H9 (cell line): ENCODE measurements around the gene MXRA7. TPM values are rescaled to one million over a fixed set of nuclear protein-coding genes. Genes with fewer than 3 reads are reported as not detected.
"Not testable (repeated sequence)": the region's sequence is repeated elsewhere in the genome, so short reads cannot be mapped to it uniquely, and the experiment has no call there.

Experiments
- DNase-seq: peaks from one replicate; pipeline ENCODE4 v3.0.0-alpha.2; 2017
- H2AFZ ChIP-seq: one replicate; pipeline ENCODE4 v1.6.1; 2013; ENCODE audit warnings: mild to moderate bottlenecking, low read length, control low read depth, moderate library complexity
- H2AK5ac ChIP-seq: 2 replicates; pipeline ENCODE4 v1.6.1; 2013; ENCODE audit warnings: low read length, control low read depth, mixed read lengths; ENCODE audit not compliant: insufficient read length
- H2BK120ac ChIP-seq: one replicate; pipeline ENCODE4 v1.6.1; 2013; ENCODE audit warnings: low read depth, mild to moderate bottlenecking, low read length, control low read depth, inconsistent platforms; ENCODE audit not compliant: poor library complexity, severe bottlenecking
- H2BK12ac ChIP-seq: 2 replicates; pipeline ENCODE4 v1.6.1; 2013; ENCODE audit warnings: low read length, control low read depth, mixed read lengths, low read depth; ENCODE audit not compliant: insufficient read length
- H2BK15ac ChIP-seq: 2 replicates; pipeline ENCODE4 v1.6.1; 2013; ENCODE audit warnings: low read depth, low read length, control low read depth
- H2BK20ac ChIP-seq: one replicate; pipeline ENCODE4 v1.6.1; 2013; ENCODE audit warnings: low read depth, mild to moderate bottlenecking, low read length, control low read depth, inconsistent platforms; ENCODE audit not compliant: poor library complexity, severe bottlenecking
- H2BK5ac ChIP-seq: 2 replicates; pipeline ENCODE4 v1.6.1; 2013; ENCODE audit warnings: low read length, control low read depth, mixed read lengths; ENCODE audit not compliant: insufficient read length
- H3K14ac ChIP-seq: 2 replicates; pipeline ENCODE4 v1.6.1; 2013; ENCODE audit warnings: low read length, control low read depth; ENCODE audit not compliant: insufficient read depth
- H3K18ac ChIP-seq: 2 replicates; pipeline ENCODE4 v1.6.1; 2013; ENCODE audit warnings: low read depth, mild to moderate bottlenecking, mixed read lengths, low read length, control low read depth; ENCODE audit not compliant: insufficient read length
- H3K23ac ChIP-seq: 2 replicates; pipeline ENCODE4 v1.6.1; 2013; ENCODE audit warnings: low read length, control low read depth, mixed read lengths, low read depth; ENCODE audit not compliant: insufficient read length
- H3K23me2 ChIP-seq: 2 replicates; pipeline ENCODE4 v1.6.1; 2013; ENCODE audit warnings: low read depth, mild to moderate bottlenecking, mixed read lengths, low read length, control low read depth; ENCODE audit not compliant: insufficient read length, poor library complexity, severe bottlenecking
- H3K27ac ChIP-seq: 2 replicates; pipeline ENCODE4 v1.5.1; 2013; ENCODE audit warnings: low read length, control low read depth, mixed read lengths, low read depth; ENCODE audit not compliant: insufficient read length
- H3K27me3 ChIP-seq: 2 replicates; pipeline ENCODE4 v1.6.1; 2013; ENCODE audit warnings: low read length, control low read depth, inconsistent platforms; ENCODE audit not compliant: insufficient read depth
- H3K4ac ChIP-seq: 2 replicates; pipeline ENCODE4 v1.6.1; 2013; ENCODE audit warnings: low read depth, mild to moderate bottlenecking, control low read depth, inconsistent platforms, low read length, moderate library complexity
- H3K4me1 ChIP-seq: 2 replicates; pipeline ENCODE4 v1.6.1; 2013; ENCODE audit warnings: low read length, control low read depth, inconsistent platforms; ENCODE audit not compliant: insufficient read depth
- H3K4me2 ChIP-seq: 2 replicates; pipeline ENCODE4 v1.6.1; 2013; ENCODE audit warnings: low read length, control low read depth, mixed read lengths; ENCODE audit not compliant: insufficient read length, insufficient read depth
- H3K56ac ChIP-seq: 2 replicates; pipeline ENCODE4 v1.6.1; 2013; ENCODE audit warnings: low read depth, mild to moderate bottlenecking, mixed read lengths, low read length, control low read depth; ENCODE audit not compliant: insufficient read length
- H3K79me1 ChIP-seq: 2 replicates; pipeline ENCODE4 v1.6.1; 2013; ENCODE audit warnings: low read depth, mild to moderate bottlenecking, moderate library complexity, low read length, control low read depth, inconsistent platforms; ENCODE audit not compliant: insufficient read depth, poor library complexity, severe bottlenecking
- H3K79me2 ChIP-seq: 2 replicates; pipeline ENCODE4 v1.6.1; 2013; ENCODE audit warnings: low read length, control low read depth, inconsistent platforms; ENCODE audit not compliant: insufficient read depth
- H3K9ac ChIP-seq: 2 replicates; pipeline ENCODE4 v1.6.1; 2013; ENCODE audit warnings: low read length, control low read depth, mixed read lengths; ENCODE audit not compliant: insufficient read length; ENCODE audit errors: extremely low read depth
- H3K9me3 ChIP-seq: one replicate; pipeline ENCODE4 v1.6.1; 2013; ENCODE audit warnings: low read depth, low read length, inconsistent platforms; ENCODE audit not compliant: control insufficient read depth
- H3T11ph ChIP-seq: one replicate; pipeline ENCODE4 v1.6.1; 2013; ENCODE audit warnings: mild to moderate bottlenecking, low read length, control low read depth, inconsistent platforms
- H4K20me1 ChIP-seq: one replicate; pipeline ENCODE4 v1.6.1; 2013; ENCODE audit not compliant: control insufficient read depth, insufficient read length, insufficient read depth
- H4K5ac ChIP-seq: 2 replicates; pipeline ENCODE4 v1.6.1; 2013; ENCODE audit warnings: low read depth, mild to moderate bottlenecking, mixed read lengths, low read length, control low read depth; ENCODE audit not compliant: insufficient read length
- H4K8ac ChIP-seq: replicated peaks from 2 replicates; pipeline ENCODE4 v1.6.1; 2013; ENCODE audit warnings: low read length, control low read depth, mixed read lengths, low read depth; ENCODE audit not compliant: insufficient read length
- H4K91ac ChIP-seq: 2 replicates; pipeline ENCODE4 v1.6.1; 2013; ENCODE audit warnings: low read depth, mild to moderate bottlenecking, moderate library complexity, mixed read lengths, low read length, control low read depth; ENCODE audit not compliant: insufficient read length
- H3K27ac Mint-ChIP-seq, 3 experiments: 2 replicates in 2 of 3; 3 replicates in 1 of 3; pipeline ENCODE4 v1.8.0; 2020 to 2021; ENCODE audit warnings: mixed read lengths in 3 of 3, mild to moderate bottlenecking in 1 of 3, moderate library complexity in 1 of 3
- H3K27me3 Mint-ChIP-seq: 2 replicates; pipeline ENCODE4 v1.8.0; 2021; ENCODE audit warnings: low read depth, mild to moderate bottlenecking, moderate library complexity, mixed read lengths
- H3K36me3 Mint-ChIP-seq, 3 experiments: 2 replicates in 2 of 3; 3 replicates in 1 of 3; pipeline ENCODE4 v1.8.0; 2020 to 2021; ENCODE audit warnings: low read depth in 3 of 3, mixed read lengths in 3 of 3; ENCODE audit not compliant: insufficient read depth in 1 of 3
- H3K4me1 Mint-ChIP-seq, 2 experiments: 2 replicates each; pipeline ENCODE4 v1.8.0; 2020; ENCODE audit warnings: mixed read lengths in 2 of 2
- H3K4me3 Mint-ChIP-seq, 2 experiments: 2 replicates in 1 of 2; 3 replicates in 1 of 2; pipeline ENCODE4 v1.8.0; 2020 to 2021; ENCODE audit warnings: mild to moderate bottlenecking in 2 of 2, mixed read lengths in 2 of 2, moderate library complexity in 1 of 2
- H3K9me3 Mint-ChIP-seq, 2 experiments: 2 replicates in 1 of 2; 3 replicates in 1 of 2; pipeline ENCODE4 v1.8.0; 2020; ENCODE audit warnings: mild to moderate bottlenecking in 2 of 2, mixed read lengths in 2 of 2, moderate library complexity in 1 of 2
- CTCF ChIP-seq: fragments of 200-600 bp; sonication (generic); conservative IDR thresholded peaks from 3 replicates; pipeline ENCODE4 v1.8.0; 2021; ENCODE audit warnings: antibody characterized with exemption, mild to moderate bottlenecking
- WGBS: extraction: QIAGEN DNeasy Blood & Tissue Kit; methylation state at CpG from one replicate; pipeline ENCODE4 v1.1.7; 2013; ENCODE audit warnings: missing lambda C conversion rate, low lambda C conversion rate, mixed read lengths; ENCODE audit not compliant: insufficient read length; ENCODE audit errors: extremely low coverage; 5-methylcytosine and 5-hydroxymethylcytosine counted together
- total RNA-seq: library from RNA; stranded (reverse); gene quantifications from 2 replicates; pipeline ENCODE4 v1.2.1, GENCODE V29; 2021

The MXRA7 gene
- total RNA-seq, 1 experiment from 2014 or later: 28.2 TPM

GRCh38 chr17:76638263-76638662 lies 72.5 kb downstream of the MXRA7 start:
- H3K27me3 Mint-ChIP-seq: peaks cover under 1% of the 10 kb centered on the region
- TF ChIP-seq CTCF: no peak

GRCh38 chr17:76636486-76637206 lies 74.1 kb downstream of the MXRA7 start:
- H2BK15ac ChIP-seq, H3K14ac ChIP-seq, H4K91ac ChIP-seq, H2BK5ac ChIP-seq, H3K4me3 Mint-ChIP-seq, H3K9me3 ChIP-seq, H3K9ac ChIP-seq, H2AFZ ChIP-seq, H3K79me2 ChIP-seq, H2BK12ac ChIP-seq, H3K56ac ChIP-seq, H2BK20ac ChIP-seq, H4K8ac ChIP-seq, H3K23ac ChIP-seq, H3K9me3 Mint-ChIP-seq, H3K27ac Mint-ChIP-seq, H2BK120ac ChIP-seq, H4K20me1 ChIP-seq, DNase-seq, H3K27ac ChIP-seq, H3K23me2 ChIP-seq, H3T11ph ChIP-seq, H3K27me3 ChIP-seq, H3K79me1 ChIP-seq, H4K5ac ChIP-seq, H3K4me1 ChIP-seq, H2AK5ac ChIP-seq, H3K27me3 Mint-ChIP-seq, H3K36me3 Mint-ChIP-seq, H3K4me2 ChIP-seq, H3K4ac ChIP-seq, H3K18ac ChIP-seq: not testable (repeated sequence)
- peaks cover 24 to 40% of the 10 kb centered on the region in 2 experiments for H3K4me1 Mint-ChIP-seq
- WGBS: no CpG with 5 or more reads among the region's 27 CpGs

More at GRCh38 chr17:76638263-76638662, 72.5 kb downstream of the MXRA7 start:
- H2BK120ac ChIP-seq: no peak overlapping the region
- DNase-seq: no peak
- peaks cover 2% of the 10 kb centered on the region; the same call in 1 of the 2 replicates for H3K4me1 ChIP-seq
- H3K36me3 Mint-ChIP-seq: no peaks in the 10 kb centered on the region
- no peak overlapping the region for H3K56ac ChIP-seq
- H4K91ac ChIP-seq: no peak overlapping the region
- H3K23me2 ChIP-seq: no peaks in the 10 kb centered on the region
- H2BK15ac ChIP-seq: no peak overlapping the region
- H3T11ph ChIP-seq: no peak overlapping the region
- no peak overlapping the region for H2AFZ ChIP-seq
- H3K4ac ChIP-seq: no peak overlapping the region
- no peaks in the 10 kb centered on the region for H3K27me3 ChIP-seq
- no peaks in the 10 kb centered on the region for H3K9me3 Mint-ChIP-seq
- no peak overlapping the region for H3K4me2 ChIP-seq
- H2BK12ac ChIP-seq: no peak overlapping the region
- H3K79me1 ChIP-seq: no peaks in the 10 kb centered on the region
- no peaks in the 10 kb centered on the region for H3K9me3 ChIP-seq
- no peak overlapping the region for H2BK5ac ChIP-seq
- H2BK20ac ChIP-seq: no peak overlapping the region
- H3K27ac ChIP-seq: no peak overlapping the region
- no CpG with 5 or more reads among the region's 10 CpGs for WGBS
- no peak overlapping the region for H3K27ac Mint-ChIP-seq
- H3K23ac ChIP-seq: no peak overlapping the region
- H3K79me2 ChIP-seq: no peaks in the 10 kb centered on the region
- H4K5ac ChIP-seq: no peak overlapping the region
- H3K18ac ChIP-seq: no peak overlapping the region
- H3K14ac ChIP-seq: no peak overlapping the region
- no peak overlapping the region for H3K4me3 Mint-ChIP-seq
- no peak overlapping the region for H2AK5ac ChIP-seq
- H4K20me1 ChIP-seq: no peaks in the 10 kb centered on the region
- H3K4me1 Mint-ChIP-seq: peaks cover 19 to 34% of the 10 kb centered on the region in 2 experiments
- H3K9ac ChIP-seq: no peak overlapping the region
- H4K8ac ChIP-seq: no peak overlapping the region
